NCI-H510A (cell line): ENCODE data around the gene DHRS11.

Source experiments
- DNase-seq: peaks from one replicate; lab custom pipeline; 2025; lab: John Stamatoyannopoulos, UW

DHRS11 gene

GRCh38 chr17:36616061-36617029 lies 24.7 kb downstream of the DHRS11 start:
- no peak for DNase-seq

- no peak for DNase-seq
These were observed 26.1 kb downstream of the DHRS11 start for GRCh38 chr17:36617773-36618172.

- DNase-seq = no peak
These were observed 31.6 kb downstream of the DHRS11 start for GRCh38 chr17:36623281-36623680.

GRCh38 chr17:36625188-36625587 lies 33.5 kb downstream of the DHRS11 start:
- DNase-seq = no peak

- peak; percentile 11 for DNase-seq
These were observed 35.4 kb downstream of the DHRS11 start for GRCh38 chr17:36627101-36627500.

- no peak for DNase-seq
These were observed 36.9 kb downstream of the DHRS11 start for GRCh38 chr17:36628576-36628975.

GRCh38 chr17:36629252-36629847 lies 37.7 kb downstream of the DHRS11 start:
- peak; percentile 28 for DNase-seq

GRCh38 chr17:36629970-36630502 lies 38.4 kb downstream of the DHRS11 start:
- no peak for DNase-seq

- DNase-seq = no peak
These were observed 39.3 kb downstream of the DHRS11 start for GRCh38 chr17:36631022-36631421.

GRCh38 chr17:36632916-36633771 lies 41.5 kb downstream of the DHRS11 start:
- no peak for DNase-seq

- DNase-seq = no peak
These were observed 48.7 kb downstream of the DHRS11 start for GRCh38 chr17:36640346-36640745.

- DNase-seq = no peak
These were observed 49.2 kb downstream of the DHRS11 start for GRCh38 chr17:36640836-36641235.

- DNase-seq = no peak
These were observed 49.7 kb downstream of the DHRS11 start for GRCh38 chr17:36641331-36641876.

- DNase-seq = no peak
These were observed 50.5 kb downstream of the DHRS11 start for GRCh38 chr17:36641877-36642845.

GRCh38 chr17:36643086-36643685 lies 51.5 kb downstream of the DHRS11 start:
- DNase-seq = no peak

GRCh38 chr17:36645422-36645821 lies 53.7 kb downstream of the DHRS11 start:
- no peak for DNase-seq

- no peak for DNase-seq
These were observed 56.0 kb downstream of the DHRS11 start for GRCh38 chr17:36647636-36648035.

GRCh38 chr17:36650096-36650775 lies 58.6 kb downstream of the DHRS11 start:
- no peak for DNase-seq
